8988T (cell line): Measurements from ENCODE around the gene SLAIN2.
"Not testable (repeated sequence)": the region's sequence is repeated elsewhere in the genome, so short reads cannot be mapped to it uniquely, and the experiment has no call there.

ENCODE experiments used
- DNase-seq: peaks from one replicate; pipeline ENCODE4 v3.0.0; 2011

SLAIN2 gene

GRCh38 chr4:48446642-48447041 lies 105.3 kb downstream of the SLAIN2 start:
- no peak for DNase-seq

DNA sequence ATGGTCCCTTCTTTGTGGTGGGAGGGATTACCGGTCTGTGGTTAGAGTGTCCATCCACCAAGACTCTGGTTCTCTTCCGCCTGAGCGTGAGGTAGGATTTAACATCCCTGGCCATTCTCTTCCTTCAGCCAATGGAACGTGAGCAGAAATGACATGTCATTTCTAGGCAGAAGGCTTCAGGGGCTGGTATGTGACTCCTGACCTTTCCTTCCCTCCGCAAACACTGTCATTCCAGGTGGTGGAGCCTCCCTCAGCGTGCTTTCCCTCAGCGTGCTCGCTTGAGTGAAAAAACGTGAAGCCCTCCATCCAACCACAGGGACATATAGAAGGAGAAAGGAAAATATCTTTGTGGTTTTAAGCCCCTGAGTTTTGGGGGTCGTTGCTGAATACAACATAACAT lies 107.8 kb downstream of the SLAIN2 start:
- no peak for DNase-seq

DNA sequence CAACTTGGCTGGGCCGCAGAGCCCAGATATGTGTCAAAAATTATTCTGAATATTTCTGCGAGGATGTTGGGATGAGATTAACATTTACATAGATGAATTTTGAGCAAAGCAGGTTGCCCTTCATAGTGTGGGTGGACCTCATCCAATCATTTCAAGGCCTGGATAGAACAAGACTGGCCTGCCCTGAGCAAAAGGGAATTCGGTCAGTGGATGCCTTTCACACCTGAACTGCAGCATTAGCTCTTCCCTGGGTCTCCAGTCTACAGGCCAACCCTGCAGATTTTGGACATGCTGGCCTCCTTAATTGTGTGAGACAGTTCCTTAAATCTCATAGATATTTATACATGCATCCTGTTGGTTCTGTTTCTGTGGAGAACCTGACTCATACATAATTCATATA lies 109.4 kb downstream of the SLAIN2 start:
- no peak for DNase-seq

DNA sequence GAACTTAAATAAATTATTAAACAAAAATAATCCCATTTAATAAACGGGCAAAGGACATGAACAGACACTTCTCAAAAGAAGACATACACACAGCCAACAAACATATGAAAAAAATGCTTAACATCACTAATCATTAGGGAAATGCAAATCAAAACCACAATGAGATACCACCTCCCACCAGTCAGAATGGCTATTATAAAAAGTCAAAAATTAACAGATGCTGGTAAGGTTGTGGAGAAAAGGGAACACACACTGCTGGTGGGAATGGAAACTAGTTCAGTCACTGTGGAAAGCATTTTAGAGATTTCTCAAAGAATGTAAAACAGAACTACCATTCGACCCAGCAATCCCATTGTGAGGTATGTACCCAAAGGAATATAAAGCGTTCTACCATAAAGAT lies 110.3 kb downstream of the SLAIN2 start:
- DNase-seq = not testable (repeated sequence)

DNA sequence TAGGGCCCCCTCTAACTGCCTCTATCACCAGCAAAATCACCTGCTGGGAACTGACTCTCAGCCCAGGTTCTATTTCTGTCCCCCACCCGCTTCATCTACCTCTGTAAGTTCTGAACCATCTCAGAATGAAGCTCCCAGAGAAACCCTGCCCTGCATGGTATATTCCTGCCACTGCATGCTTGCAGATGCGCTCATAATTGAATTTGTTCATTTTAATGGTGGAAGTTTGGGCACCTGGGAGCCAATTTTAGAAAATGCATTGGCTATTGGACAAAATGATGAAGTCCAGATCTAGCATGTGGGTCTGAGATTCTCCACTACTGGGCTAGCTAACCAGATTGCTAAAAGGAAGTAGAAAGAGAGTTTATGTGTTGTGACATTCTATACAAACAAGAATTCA lies 113.3 kb downstream of the SLAIN2 start:
- no peak for DNase-seq

DNA sequence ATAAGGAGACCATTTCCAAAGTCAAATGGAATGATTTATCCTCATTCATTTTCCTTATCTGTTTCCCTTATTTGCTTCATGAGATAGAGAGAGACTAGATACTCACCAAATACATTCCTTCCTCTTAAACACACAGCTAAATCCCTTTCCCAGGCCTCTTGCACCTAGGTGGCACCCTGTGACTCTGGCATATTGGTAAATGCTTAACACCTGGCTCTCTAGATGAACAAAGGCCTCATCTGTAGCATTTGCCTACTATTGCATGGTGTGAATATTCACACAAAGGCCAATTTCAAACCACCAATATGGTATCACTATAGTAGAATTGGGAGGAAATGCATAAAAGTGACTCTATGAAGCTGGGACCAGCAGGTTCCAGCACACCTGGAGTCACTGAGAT lies 119.7 kb downstream of the SLAIN2 start:
- DNase-seq = no peak

DNA sequence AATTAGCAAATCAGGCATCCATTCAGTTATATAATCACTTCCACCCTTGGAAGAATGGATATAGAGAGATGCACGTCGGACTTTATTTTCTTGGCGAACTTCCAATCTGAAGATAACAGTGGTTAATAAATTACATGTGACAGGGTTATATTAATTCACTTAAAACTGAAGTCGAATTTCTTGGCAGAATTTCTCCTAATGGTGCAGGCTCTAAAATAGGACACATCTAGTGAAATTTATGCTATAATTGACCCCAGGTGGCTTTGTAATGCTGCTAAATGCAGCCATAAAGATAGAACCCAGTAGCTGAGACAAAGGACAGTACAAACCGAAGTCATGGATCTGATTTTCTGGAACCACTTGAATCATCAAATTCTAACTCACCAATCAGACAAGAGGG lies 121.0 kb downstream of the SLAIN2 start:
- no peak for DNase-seq

DNA sequence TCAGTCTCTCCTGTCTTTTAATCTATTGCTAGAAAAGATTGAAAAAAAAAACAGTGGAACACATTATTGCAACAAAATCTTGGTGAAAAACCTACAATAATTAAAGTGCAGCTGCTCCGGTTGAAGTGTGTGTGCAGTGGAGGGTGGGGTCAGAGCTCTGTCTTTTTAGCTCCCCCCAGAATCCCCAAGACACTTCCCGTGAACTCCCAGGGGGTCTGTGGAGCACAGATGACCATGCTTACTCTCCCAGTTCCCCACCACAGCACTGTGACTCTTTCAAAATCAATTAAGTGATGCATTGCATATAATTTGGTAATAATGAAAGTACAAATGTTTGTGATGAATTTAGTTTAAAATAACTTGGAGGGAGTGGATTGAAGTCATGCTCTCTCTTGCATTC lies 126.1 kb downstream of the SLAIN2 start:
- no peak for DNase-seq

GRCh38 chr4:48467891-48468290 lies 126.6 kb downstream of the SLAIN2 start:
- DNase-seq = no peak

DNA sequence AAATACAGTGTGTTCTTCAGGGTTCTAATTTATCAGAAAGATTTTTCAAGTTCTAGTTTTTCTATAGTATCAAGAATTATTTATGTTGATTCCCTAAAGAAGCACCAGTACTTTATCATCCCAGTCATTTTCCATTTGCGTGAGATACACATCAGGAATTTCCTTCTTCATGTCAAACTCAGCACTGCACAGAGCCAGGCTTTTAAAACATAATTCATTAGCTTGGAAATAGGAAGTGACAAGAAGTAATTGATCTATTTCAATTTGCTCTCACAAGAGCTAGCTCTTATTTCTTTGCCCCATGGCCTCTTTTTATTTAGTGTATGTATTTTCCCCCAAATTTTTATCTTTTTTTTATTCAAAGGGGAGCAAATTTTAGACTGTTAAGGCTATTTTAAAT lies 128.8 kb downstream of the SLAIN2 start:
- no peak for DNase-seq

DNA sequence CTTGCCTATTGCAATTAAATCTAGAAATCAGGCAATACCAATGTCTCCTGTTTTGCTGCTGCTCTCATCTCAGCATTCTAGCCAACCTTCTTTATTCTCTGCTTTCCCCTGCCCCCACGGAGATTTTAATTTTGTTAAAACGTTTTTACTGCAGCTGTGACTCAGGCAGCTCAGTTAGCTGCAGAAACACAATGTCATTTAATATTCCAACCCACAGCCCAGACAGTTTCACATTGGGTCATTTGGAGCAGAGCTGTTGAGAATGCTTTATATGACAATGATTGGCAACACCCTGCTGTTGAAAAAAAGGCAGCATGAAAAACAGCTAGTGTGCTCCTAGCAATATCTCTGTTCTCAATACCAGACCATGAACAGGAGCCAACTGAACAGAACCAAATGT lies 129.2 kb downstream of the SLAIN2 start:
- no peak for DNase-seq

DNA sequence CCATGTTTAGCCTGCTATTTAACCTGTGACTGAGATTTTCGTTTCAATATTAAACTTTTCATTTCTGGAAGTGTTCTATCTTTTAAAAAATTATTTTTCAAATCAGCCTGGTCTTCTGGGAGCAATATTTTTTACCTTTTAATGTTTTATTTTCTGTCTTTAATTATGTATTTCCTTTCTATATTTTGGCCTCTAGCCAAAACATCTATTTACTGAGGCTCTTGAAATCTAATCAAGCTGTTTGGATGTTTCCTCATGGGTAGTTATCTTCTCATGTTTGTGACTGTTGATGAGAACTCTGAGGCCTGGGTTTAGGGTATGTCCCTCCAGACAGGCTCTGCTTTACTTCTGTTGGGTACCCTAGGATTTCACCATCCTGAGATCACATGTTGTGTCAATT lies 131.5 kb downstream of the SLAIN2 start:
- no peak for DNase-seq

GRCh38 chr4:48475770-48476169 lies 134.4 kb downstream of the SLAIN2 start:
- DNase-seq = no peak
